ENCODE measurements around the gene PTPN23. TPM values are rescaled to one million over a fixed set of nuclear protein-coding genes. Genes with fewer than 3 reads are reported as not detected.

Gene PTPN23
- total and polyA plus RNA-seq, 2 of the 13 experiments (the other 11 are each of a cell fraction or from before 2014, with no cell fraction given) = 2.3 to 3.7 TPM

- peak; percentile 64 for TF ChIP-seq SRY (CRISPR knock-in tag; IDR thresholded peaks at IDR 0.05)
- TF ChIP-seq PCBP1 (IDR thresholded peaks at IDR 0.05; ENCODE audit: borderline replicate concordance, low read depth, low read length) = no peak
- 0 out of 2 replicates have a peak, but pooled peaks have one; percentile 12 for TF ChIP-seq DR1 (CRISPR knock-in tag; IDR thresholded peaks at IDR 0.05)
- 0 out of 2 replicates have a peak, but pooled peaks have one; percentile 52 for TF ChIP-seq REXO4 (CRISPR knock-in tag; IDR thresholded peaks at IDR 0.05; ENCODE audit: borderline replicate concordance)
- no peak for TF ChIP-seq GLI4 (CRISPR knock-in tag; IDR thresholded peaks at IDR 0.05; ENCODE audit: borderline replicate concordance)
- 0 out of 2 replicates have a peak, but pooled peaks have one; percentile 34 for TF ChIP-seq ZIK1 (CRISPR knock-in tag; IDR thresholded peaks at IDR 0.05; ENCODE audit: borderline replicate concordance, low read depth)
- 0 out of 2 replicates have a peak, but pooled peaks have one; percentile 48 for TF ChIP-seq ZBTB20 (CRISPR knock-in tag; IDR thresholded peaks at IDR 0.05; ENCODE audit: borderline replicate concordance, low read depth)
- TF ChIP-seq ZFYVE20 (CRISPR knock-in tag; IDR thresholded peaks at IDR 0.05; ENCODE audit: borderline replicate concordance, low read depth) = no peak
- TF ChIP-seq XBP1 (CRISPR knock-in tag; IDR thresholded peaks at IDR 0.05) = 0 out of 2 replicates have a peak, but pooled peaks have one; percentile 51
- TF ChIP-seq BORCS8-MEF2B (CRISPR knock-in tag; IDR thresholded peaks at IDR 0.05) = peak; percentile 83
- no peak for TF ChIP-seq TBP (CRISPR knock-in tag; IDR thresholded peaks at IDR 0.05)
- peak; percentile 53; the same call in 1 of the 2 replicates for TF ChIP-seq ZC3H13 (CRISPR knock-in tag; IDR thresholded peaks at IDR 0.05)
- no peak for TF ChIP-seq PTBP1 (IDR thresholded peaks at IDR 0.05; ENCODE audit: low read depth, low read length, poor library complexity, severe bottlenecking)
- peak; percentile 89 for TF ChIP-seq FOXO4 (CRISPR knock-in tag; conservative IDR thresholded peaks at IDR 0.05)
- no peak for TF ChIP-seq HNRNPUL1 (IDR thresholded peaks at IDR 0.05; ENCODE audit: low read depth, low read length)
- TF ChIP-seq ZKSCAN1 (IDR thresholded peaks at IDR 0.05; ENCODE audit: low read length) = no peak
- peak; percentile 83 for TF ChIP-seq IRF2 (CRISPR knock-in tag; IDR thresholded peaks at IDR 0.05)
- TF ChIP-seq ZKSCAN8 (CRISPR knock-in tag; IDR thresholded peaks at IDR 0.05; ENCODE audit: borderline replicate concordance) = no peak; the same call in 1 of the 2 replicates
- TF ChIP-seq GPN1 (CRISPR knock-in tag; IDR thresholded peaks at IDR 0.05; ENCODE audit: borderline replicate concordance) = no peak
- TF ChIP-seq HDAC2 (CRISPR knock-in tag; IDR thresholded peaks at IDR 0.05) = peak; percentile 87
- TF ChIP-seq ZNF703 (CRISPR knock-in tag; IDR thresholded peaks at IDR 0.05; ENCODE audit: borderline replicate concordance) = peak; percentile 82; the same call in 1 of the 2 replicates
- TF ChIP-seq ZNF331 (CRISPR knock-in tag; IDR thresholded peaks at IDR 0.05) = peak; percentile 72; the same call in 1 of the 2 replicates
- TF ChIP-seq ZNF709 (CRISPR knock-in tag; IDR thresholded peaks at IDR 0.05) = peak; percentile 55; the same call in 1 of the 2 replicates
- peak; percentile 75; the same call in 1 of the 2 replicates for TF ChIP-seq YEATS2 (CRISPR knock-in tag; IDR thresholded peaks at IDR 0.05; ENCODE audit: borderline replicate concordance)
- TF ChIP-seq SKI (IDR thresholded peaks at IDR 0.05; ENCODE audit: partially characterized antibody) = peak; percentile 36
- no peak for TF ChIP-seq PRPF4 (IDR thresholded peaks at IDR 0.05; ENCODE audit: low read depth, low read length, poor library complexity, severe bottlenecking)
These were observed 1.4 kb upstream of the PTPN23 start (continued) for GRCh38 chr3:47379411-47379899.

All from HepG2 (cell line).